A549 (cell line): ENCODE measurements around the gene TEF.

Source experiments
- BHLHE40 ChIP-seq: IDR thresholded peaks from 2 replicates; pipeline ENCODE4 v1.6.1; 2012; ENCODE audit warnings: low read depth, low read length, inconsistent platforms
- EP300 ChIP-seq, 2 experiments: fragments of >200 bp; sonication (Bioruptor Twin); formaldehyde crosslinking; IDR thresholded peaks; 2 replicates in 1 of 2; 3 replicates in 1 of 2; pipeline ENCODE4 v1.6.1; 2016 to 2017
- HDAC2 ChIP-seq: fragments of 200-600 bp; sonication (generic); IDR thresholded peaks from 2 replicates; pipeline ENCODE4 v1.6.1; 2016
- MYC ChIP-seq: IDR thresholded peaks from 2 replicates; pipeline ENCODE4 v1.6.1; 2012; ENCODE audit warnings: mild to moderate bottlenecking, inconsistent platforms, low read length, improper control_type of control experiment, borderline replicate concordance
- NR3C1 ChIP-seq: fragments of >200 bp; sonication (Bioruptor Twin); formaldehyde crosslinking; IDR thresholded peaks from 3 replicates; pipeline ENCODE4 v1.6.1; 2017
- POLR2A ChIP-seq: IDR thresholded peaks from 2 replicates; pipeline ENCODE4 v1.6.1; 2012; ENCODE audit warnings: mild to moderate bottlenecking, low read length
- POLR2AphosphoS2 ChIP-seq: conservative IDR thresholded peaks from 2 replicates; pipeline ENCODE4 v1.6.1; 2012; ENCODE audit warnings: low read length, improper control_type of control experiment, inconsistent platforms
- RAD21 ChIP-seq, 2 experiments: fragments of >200 bp in 1 of 2; sonication (Bioruptor Twin) in 1 of 2; formaldehyde crosslinking in 1 of 2; IDR thresholded peaks in 1 of 2; conservative IDR thresholded peaks in 1 of 2; 2 replicates in 1 of 2; 3 replicates in 1 of 2; pipeline ENCODE4 v1.6.1; 2012 to 2018; ENCODE audit warnings: inconsistent platforms in 1 of 2
- RCOR1 ChIP-seq: fragments of 150-350 bp; IDR thresholded peaks from 2 replicates; pipeline ENCODE4 v1.6.1; 2014; ENCODE audit warnings: antibody characterized with exemption, low read length, low read depth
- ZFP36 ChIP-seq: fragments of 450-650 bp; IDR thresholded peaks from 2 replicates; pipeline ENCODE4 v1.6.1; 2014; ENCODE audit warnings: borderline replicate concordance; ENCODE audit not compliant: partially characterized antibody
- TF ChIP-seq, protein P1 (sequence below): fragments of >200 bp; sonication (Bioruptor Twin); formaldehyde crosslinking; IDR thresholded peaks from 3 replicates; pipeline ENCODE4 v1.5.1; 2016

DNA sequence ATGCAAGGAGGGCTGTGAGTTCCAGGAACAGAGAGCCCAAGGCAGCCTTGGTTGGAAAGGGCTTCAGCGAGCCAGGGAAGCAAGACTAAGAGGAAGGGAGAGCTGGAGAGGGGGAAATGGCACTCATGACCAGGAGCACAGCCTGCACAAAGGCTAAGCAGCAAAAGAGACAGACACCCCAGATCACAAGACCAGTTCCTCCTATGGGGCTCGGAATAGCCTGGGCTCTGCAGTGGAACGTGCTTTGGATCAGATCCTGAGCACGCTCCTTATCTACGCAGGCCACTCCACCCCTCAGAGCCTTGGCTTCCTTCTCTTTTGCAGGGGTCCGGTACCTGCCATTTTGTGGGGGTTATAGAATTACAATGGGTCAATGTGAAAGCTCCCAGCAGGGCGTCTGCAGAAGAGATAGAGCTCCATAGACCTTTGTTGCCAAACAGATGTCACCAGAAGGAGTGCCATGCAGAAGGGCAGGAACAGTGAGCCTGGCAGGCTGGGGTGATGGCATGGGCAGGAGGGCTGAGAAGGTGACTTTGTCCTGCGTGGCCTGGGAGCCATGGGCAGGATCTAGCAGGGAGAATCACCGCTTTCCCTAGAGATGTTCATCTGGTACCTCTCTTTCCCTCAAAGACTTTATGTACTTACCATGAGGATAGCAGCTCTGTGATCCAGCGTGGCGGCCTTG is 46.6 kb upstream of the TEF start:
- no peak for TF ChIP-seq MYC
- TF ChIP-seq BHLHE40 = no peak
- TF ChIP-seq POLR2A = no peak
- TF ChIP-seq, protein P1, sequence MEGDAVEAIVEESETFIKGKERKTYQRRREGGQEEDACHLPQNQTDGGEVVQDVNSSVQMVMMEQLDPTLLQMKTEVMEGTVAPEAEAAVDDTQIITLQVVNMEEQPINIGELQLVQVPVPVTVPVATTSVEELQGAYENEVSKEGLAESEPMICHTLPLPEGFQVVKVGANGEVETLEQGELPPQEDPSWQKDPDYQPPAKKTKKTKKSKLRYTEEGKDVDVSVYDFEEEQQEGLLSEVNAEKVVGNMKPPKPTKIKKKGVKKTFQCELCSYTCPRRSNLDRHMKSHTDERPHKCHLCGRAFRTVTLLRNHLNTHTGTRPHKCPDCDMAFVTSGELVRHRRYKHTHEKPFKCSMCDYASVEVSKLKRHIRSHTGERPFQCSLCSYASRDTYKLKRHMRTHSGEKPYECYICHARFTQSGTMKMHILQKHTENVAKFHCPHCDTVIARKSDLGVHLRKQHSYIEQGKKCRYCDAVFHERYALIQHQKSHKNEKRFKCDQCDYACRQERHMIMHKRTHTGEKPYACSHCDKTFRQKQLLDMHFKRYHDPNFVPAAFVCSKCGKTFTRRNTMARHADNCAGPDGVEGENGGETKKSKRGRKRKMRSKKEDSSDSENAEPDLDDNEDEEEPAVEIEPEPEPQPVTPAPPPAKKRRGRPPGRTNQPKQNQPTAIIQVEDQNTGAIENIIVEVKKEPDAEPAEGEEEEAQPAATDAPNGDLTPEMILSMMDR = no peak
- TF ChIP-seq NR3C1 = no peak
- TF ChIP-seq ZFP36 = no peak
- no peak for TF ChIP-seq RCOR1
- TF ChIP-seq POLR2AphosphoS2 = no peak
- no peak for TF ChIP-seq HDAC2
- TF ChIP-seq EP300 (IDR thresholded peaks at IDR 0.05) = no peak
- TF ChIP-seq RAD21 (conservative IDR thresholded peaks at IDR 0.05 in 1 of 2, IDR thresholded peaks at IDR 0.05 in 1 of 2) = no peak
